ENCODE results near the gene VPS9D1.
A peak's percentile ranks its signal among the peaks of the same experiment; 100 is the strongest.
"Not testable (repeated sequence)": the region's sequence is repeated elsewhere in the genome, so short reads cannot be mapped to it uniquely, and the experiment has no call there.

VPS9D1 gene

GRCh38 chr16:89667633-89668032 is 53.1 kb downstream of the VPS9D1 start:
- H3K9me3 ChIP-seq (ENCODE audit: control insufficient read depth in 1 of 2, low read length in 2 of 2), result no peaks in the 10 kb centered on the region
- no peak overlapping the region for H3K4me3 ChIP-seq (ENCODE audit: low read depth in 1 of 2, low read length in 2 of 2)
- peaks cover 16 to 21% of the 10 kb centered on the region in 2 donors for H3K4me1 ChIP-seq (ENCODE audit: control insufficient read depth in 1 of 2, insufficient read depth in 2 of 2, low read length in 2 of 2)
- H3K36me3 ChIP-seq (ENCODE audit: control insufficient read depth in 1 of 2, insufficient read depth in 2 of 2, low read length in 2 of 2), result peaks cover 0 to 7% of the 10 kb centered on the region in 2 donors
- H3K27me3 ChIP-seq (ENCODE audit: control insufficient read depth in 1 of 2, insufficient read depth in 2 of 2, low read length in 2 of 2), result no peaks in the 10 kb centered on the region
- H3K9ac ChIP-seq (ENCODE audit: low read depth in 1 of 2, low read length in 2 of 2), result no peak overlapping the region
- H3K27ac ChIP-seq (ENCODE audit: low read depth, low read length), result no peak overlapping the region

GRCh38 chr16:89667000-89667399 is 53.7 kb downstream of the VPS9D1 start:
- H3K27me3 ChIP-seq (ENCODE audit: control insufficient read depth in 1 of 2, insufficient read depth in 2 of 2, low read length in 2 of 2); H3K4me3 ChIP-seq (ENCODE audit: low read depth in 1 of 2, low read length in 2 of 2); H3K27ac ChIP-seq (ENCODE audit: low read depth, low read length); H3K9ac ChIP-seq (ENCODE audit: low read depth in 1 of 2, low read length in 2 of 2); H3K9me3 ChIP-seq (ENCODE audit: control insufficient read depth in 1 of 2, low read length in 2 of 2); H3K36me3 ChIP-seq (ENCODE audit: control insufficient read depth in 1 of 2, insufficient read depth in 2 of 2, low read length in 2 of 2): not testable (repeated sequence)
- H3K4me1 ChIP-seq (ENCODE audit: control insufficient read depth in 1 of 2, insufficient read depth in 2 of 2, low read length in 2 of 2), result peaks cover 16 to 21% of the 10 kb centered on the region in 2 donors

GRCh38 chr16:89664238-89664637 is 56.5 kb downstream of the VPS9D1 start:
- H3K27ac ChIP-seq (ENCODE audit: low read depth, low read length); H3K27me3 ChIP-seq (ENCODE audit: control insufficient read depth in 1 of 2, insufficient read depth in 2 of 2, low read length in 2 of 2); H3K9ac ChIP-seq (ENCODE audit: low read depth in 1 of 2, low read length in 2 of 2); H3K9me3 ChIP-seq (ENCODE audit: control insufficient read depth in 1 of 2, low read length in 2 of 2); H3K4me3 ChIP-seq (ENCODE audit: low read depth in 1 of 2, low read length in 2 of 2): not testable (repeated sequence)
- H3K4me1 ChIP-seq (ENCODE audit: control insufficient read depth in 1 of 2, insufficient read depth in 2 of 2, low read length in 2 of 2), result peaks cover 7 to 11% of the 10 kb centered on the region in 2 donors
- H3K36me3 ChIP-seq (ENCODE audit: control insufficient read depth in 1 of 2, insufficient read depth in 2 of 2, low read length in 2 of 2), result peaks cover 4 to 19% of the 10 kb centered on the region in 2 donors

- no peak overlapping the region for H3K27ac ChIP-seq (ENCODE audit: low read depth, low read length)
- peaks cover 17 to 18% of the 10 kb centered on the region in 2 donors for H3K4me1 ChIP-seq (ENCODE audit: control insufficient read depth in 1 of 2, insufficient read depth in 2 of 2, low read length in 2 of 2)
- H3K9me3 ChIP-seq (ENCODE audit: control insufficient read depth in 1 of 2, low read length in 2 of 2), result no peaks in the 10 kb centered on the region
- H3K27me3 ChIP-seq (ENCODE audit: control insufficient read depth in 1 of 2, insufficient read depth in 2 of 2, low read length in 2 of 2), result no peaks in the 10 kb centered on the region
- H3K4me3 ChIP-seq (ENCODE audit: low read depth in 1 of 2, low read length in 2 of 2), result no peak overlapping the region
- peaks cover 4 to 19% of the 10 kb centered on the region in 2 donors for H3K36me3 ChIP-seq (ENCODE audit: control insufficient read depth in 1 of 2, insufficient read depth in 2 of 2, low read length in 2 of 2)
- H3K9ac ChIP-seq (ENCODE audit: low read depth in 1 of 2, low read length in 2 of 2), result no peak overlapping the region
These were observed 59.5 kb downstream of the VPS9D1 start for GRCh38 chr16:89661215-89661614.

- Histone ChIP-seq H3K9me3 (ENCODE audit: control insufficient read depth in 1 of 2, low read length in 2 of 2) (no peaks in the 10 kb centered on the region), H3K36me3 (ENCODE audit: control insufficient read depth in 1 of 2, insufficient read depth in 2 of 2, low read length in 2 of 2) (peaks cover 4 to 19% of the 10 kb centered on the region in 2 donors), H3K4me1 (ENCODE audit: control insufficient read depth in 1 of 2, insufficient read depth in 2 of 2, low read length in 2 of 2) (peaks cover 19 to 22% of the 10 kb centered on the region in 2 donors)
These were observed 60.6 kb downstream of the VPS9D1 start for GRCh38 chr16:89660146-89660545.

GRCh38 chr16:89658221-89658879 is 62.3 kb downstream of the VPS9D1 start:
- peaks cover 4 to 19% of the 10 kb centered on the region in 2 donors for H3K36me3 ChIP-seq (ENCODE audit: control insufficient read depth in 1 of 2, insufficient read depth in 2 of 2, low read length in 2 of 2)
- peak overlapping the region; percentile 89 to 94 for H3K9ac ChIP-seq (ENCODE audit: low read depth in 1 of 2, low read length in 2 of 2)
- peaks cover 23 to 25% of the 10 kb centered on the region in 2 donors for H3K4me1 ChIP-seq (ENCODE audit: control insufficient read depth in 1 of 2, insufficient read depth in 2 of 2, low read length in 2 of 2)
- H3K4me3 ChIP-seq (ENCODE audit: low read depth in 1 of 2, low read length in 2 of 2), result peak overlapping the region; percentile 80 to 91
- no peak overlapping the region for H3K27ac ChIP-seq (ENCODE audit: low read depth, low read length)
- H3K9me3 ChIP-seq (ENCODE audit: control insufficient read depth in 1 of 2, low read length in 2 of 2), result no peaks in the 10 kb centered on the region
- no peaks in the 10 kb centered on the region for H3K27me3 ChIP-seq (ENCODE audit: control insufficient read depth in 1 of 2, insufficient read depth in 2 of 2, low read length in 2 of 2)

More at GRCh38 chr16:89660146-89660545, 60.6 kb downstream of the VPS9D1 start:
- Histone ChIP-seq H3K27me3 (ENCODE audit: control insufficient read depth in 1 of 2, insufficient read depth in 2 of 2, low read length in 2 of 2) (no peaks in the 10 kb centered on the region), H3K9ac (ENCODE audit: low read depth in 1 of 2, low read length in 2 of 2) (no peak overlapping the region), H3K27ac (ENCODE audit: low read depth, low read length) (no peak overlapping the region), H3K4me3 (ENCODE audit: low read depth in 1 of 2, low read length in 2 of 2) (no peak overlapping the region)

GRCh38 chr16:89657442-89658220 is 63.1 kb downstream of the VPS9D1 start, which contains the start of the genes CHMP1A and SPATA33:
Gene CHMP1A, minus strand, starts transcription at chr16:89657708. Its CDS starts 120 bp downstream, at chr16:89657588.
Gene SPATA33, plus strand, starts transcription at chr16:89657836. Its CDS starts 76 bp downstream, at chr16:89657912.
- Histone ChIP-seq H3K27ac (ENCODE audit: low read depth, low read length) (peak within 1 kb of the TSS; percentile 82), H3K36me3 (ENCODE audit: control insufficient read depth in 1 of 2, insufficient read depth in 2 of 2, low read length in 2 of 2) (peaks cover 5 to 19% of the 10 kb centered on the region in 2 donors)

More at GRCh38 chr16:89657442-89658220, 63.1 kb downstream of the VPS9D1 start, which contains the start of the genes CHMP1A and SPATA33:
- Histone ChIP-seq H3K4me3 (ENCODE audit: low read depth in 1 of 2, low read length in 2 of 2) (peak within 1 kb of the TSS; percentile 80 to 91), H3K4me1 (ENCODE audit: control insufficient read depth in 1 of 2, insufficient read depth in 2 of 2, low read length in 2 of 2) (peaks cover 23 to 25% of the 10 kb centered on the region in 2 donors), H3K27me3 (ENCODE audit: control insufficient read depth in 1 of 2, insufficient read depth in 2 of 2, low read length in 2 of 2) (no peaks in the 10 kb centered on the region), H3K9me3 (ENCODE audit: control insufficient read depth in 1 of 2, low read length in 2 of 2) (no peaks in the 10 kb centered on the region), H3K9ac (ENCODE audit: low read depth in 1 of 2, low read length in 2 of 2) (peak within 1 kb of the TSS; percentile 94 to 95)

All from duodenal mucosa (tissue), 2 donors.